ENCODE data around the gene NFIX. TPM values are rescaled to one million over a fixed set of nuclear protein-coding genes. Genes with fewer than 3 reads are reported as not detected.

Gene NFIX
- total and polyA plus RNA-seq, 2 experiments from 2014 or later = 0.06 to 0.14 TPM

DNA sequence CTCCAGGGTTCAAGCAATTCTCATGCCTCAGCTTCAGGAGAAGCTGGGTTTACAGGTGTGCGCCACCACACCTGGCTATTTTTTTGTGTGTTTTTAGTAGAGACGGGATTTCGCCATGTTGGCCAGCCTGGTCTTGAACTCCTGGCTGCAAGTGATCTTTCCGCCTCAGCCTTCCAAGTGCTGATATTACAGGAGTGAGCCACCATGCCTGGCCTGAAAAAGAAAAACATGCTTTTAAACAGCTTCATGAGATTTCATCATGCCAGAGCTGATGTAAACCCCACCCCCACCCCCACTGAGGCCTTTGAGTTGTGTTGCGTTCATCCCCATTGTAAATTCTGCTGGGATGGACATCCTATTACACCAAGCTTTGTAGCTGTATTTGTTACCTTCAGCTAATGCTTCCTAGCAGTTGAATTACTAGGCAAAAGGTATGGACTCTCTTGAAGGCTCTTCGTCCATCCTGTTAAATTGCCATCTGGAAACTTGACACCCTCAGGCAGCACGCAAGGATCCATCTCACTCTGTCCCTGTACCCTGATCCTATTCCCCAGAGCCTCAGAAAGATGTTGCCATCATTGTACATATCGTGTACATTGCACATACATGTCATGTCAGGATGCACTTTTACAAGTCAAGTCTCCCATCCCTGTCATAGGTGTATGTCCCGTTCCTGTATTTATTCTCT lies 47.3 kb downstream of the NFIX start:
- no peak overlapping the region for H3K4me3 Mint-ChIP-seq
- peaks cover 33% of the 10 kb centered on the region for H3K27me3 ChIP-seq (ENCODE audit: insufficient read depth)
- no peaks in the 10 kb centered on the region for H3K36me3 ChIP-seq (ENCODE audit: insufficient read depth)
- peaks cover 7% of the 10 kb centered on the region for H3K4me1 Mint-ChIP-seq
- no peak overlapping the region for H2AFZ ChIP-seq
- no peak overlapping the region for H3K4me3 ChIP-seq
- H3K27ac Mint-ChIP-seq = no peak overlapping the region
- H3K36me3 Mint-ChIP-seq (ENCODE audit: low read depth) = no peaks in the 10 kb centered on the region
- H3K27me3 Mint-ChIP-seq (ENCODE audit: insufficient read depth, low read depth, poor library complexity) = peaks cover 46% of the 10 kb centered on the region
- no peak for DNase-seq (ENCODE audit: low spot score)
- H3K9me3 Mint-ChIP-seq = no peaks in the 10 kb centered on the region
- H3K9me2 ChIP-seq (ENCODE audit: insufficient read depth) = no peaks in the 10 kb centered on the region
- H4K20me1 ChIP-seq (replicated peaks; ENCODE audit: insufficient read depth) = no peaks in the 10 kb centered on the region
- H3K4me2 ChIP-seq = no peak overlapping the region
- H3F3A ChIP-seq (replicated peaks; ENCODE audit: low read depth) = no peaks in the 10 kb centered on the region
- H3K27ac ChIP-seq (ENCODE audit: low read depth) = no peak overlapping the region
- 0 out of 2 replicates have a peak, but pooled peaks cover 3% of the 10 kb centered on the region for H3K4me1 ChIP-seq (ENCODE audit: insufficient read depth)
- no peak for ATAC-seq
- TF ChIP-seq, protein P1, sequence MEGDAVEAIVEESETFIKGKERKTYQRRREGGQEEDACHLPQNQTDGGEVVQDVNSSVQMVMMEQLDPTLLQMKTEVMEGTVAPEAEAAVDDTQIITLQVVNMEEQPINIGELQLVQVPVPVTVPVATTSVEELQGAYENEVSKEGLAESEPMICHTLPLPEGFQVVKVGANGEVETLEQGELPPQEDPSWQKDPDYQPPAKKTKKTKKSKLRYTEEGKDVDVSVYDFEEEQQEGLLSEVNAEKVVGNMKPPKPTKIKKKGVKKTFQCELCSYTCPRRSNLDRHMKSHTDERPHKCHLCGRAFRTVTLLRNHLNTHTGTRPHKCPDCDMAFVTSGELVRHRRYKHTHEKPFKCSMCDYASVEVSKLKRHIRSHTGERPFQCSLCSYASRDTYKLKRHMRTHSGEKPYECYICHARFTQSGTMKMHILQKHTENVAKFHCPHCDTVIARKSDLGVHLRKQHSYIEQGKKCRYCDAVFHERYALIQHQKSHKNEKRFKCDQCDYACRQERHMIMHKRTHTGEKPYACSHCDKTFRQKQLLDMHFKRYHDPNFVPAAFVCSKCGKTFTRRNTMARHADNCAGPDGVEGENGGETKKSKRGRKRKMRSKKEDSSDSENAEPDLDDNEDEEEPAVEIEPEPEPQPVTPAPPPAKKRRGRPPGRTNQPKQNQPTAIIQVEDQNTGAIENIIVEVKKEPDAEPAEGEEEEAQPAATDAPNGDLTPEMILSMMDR (conservative IDR thresholded peaks at IDR 0.05; ENCODE audit: low read depth in 2 of 2) = no peak
- TF ChIP-seq, protein P2, sequence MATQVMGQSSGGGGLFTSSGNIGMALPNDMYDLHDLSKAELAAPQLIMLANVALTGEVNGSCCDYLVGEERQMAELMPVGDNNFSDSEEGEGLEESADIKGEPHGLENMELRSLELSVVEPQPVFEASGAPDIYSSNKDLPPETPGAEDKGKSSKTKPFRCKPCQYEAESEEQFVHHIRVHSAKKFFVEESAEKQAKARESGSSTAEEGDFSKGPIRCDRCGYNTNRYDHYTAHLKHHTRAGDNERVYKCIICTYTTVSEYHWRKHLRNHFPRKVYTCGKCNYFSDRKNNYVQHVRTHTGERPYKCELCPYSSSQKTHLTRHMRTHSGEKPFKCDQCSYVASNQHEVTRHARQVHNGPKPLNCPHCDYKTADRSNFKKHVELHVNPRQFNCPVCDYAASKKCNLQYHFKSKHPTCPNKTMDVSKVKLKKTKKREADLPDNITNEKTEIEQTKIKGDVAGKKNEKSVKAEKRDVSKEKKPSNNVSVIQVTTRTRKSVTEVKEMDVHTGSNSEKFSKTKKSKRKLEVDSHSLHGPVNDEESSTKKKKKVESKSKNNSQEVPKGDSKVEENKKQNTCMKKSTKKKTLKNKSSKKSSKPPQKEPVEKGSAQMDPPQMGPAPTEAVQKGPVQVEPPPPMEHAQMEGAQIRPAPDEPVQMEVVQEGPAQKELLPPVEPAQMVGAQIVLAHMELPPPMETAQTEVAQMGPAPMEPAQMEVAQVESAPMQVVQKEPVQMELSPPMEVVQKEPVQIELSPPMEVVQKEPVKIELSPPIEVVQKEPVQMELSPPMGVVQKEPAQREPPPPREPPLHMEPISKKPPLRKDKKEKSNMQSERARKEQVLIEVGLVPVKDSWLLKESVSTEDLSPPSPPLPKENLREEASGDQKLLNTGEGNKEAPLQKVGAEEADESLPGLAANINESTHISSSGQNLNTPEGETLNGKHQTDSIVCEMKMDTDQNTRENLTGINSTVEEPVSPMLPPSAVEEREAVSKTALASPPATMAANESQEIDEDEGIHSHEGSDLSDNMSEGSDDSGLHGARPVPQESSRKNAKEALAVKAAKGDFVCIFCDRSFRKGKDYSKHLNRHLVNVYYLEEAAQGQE (IDR thresholded peaks at IDR 0.05; ENCODE audit: unreplicated experiment) = no peak
- no peaks in the 10 kb centered on the region for H3K79me2 ChIP-seq (replicated peaks; ENCODE audit: insufficient read depth)

- peaks cover 7% of the 10 kb centered on the region for H3K4me1 Mint-ChIP-seq
- no peaks in the 10 kb centered on the region for H4K20me1 ChIP-seq (replicated peaks; ENCODE audit: insufficient read depth)
- no peaks in the 10 kb centered on the region for H3K36me3 ChIP-seq (ENCODE audit: insufficient read depth)
- TF ChIP-seq ZNF331 (CRISPR knock-in tag; IDR thresholded peaks at IDR 0.05; ENCODE audit: low read depth) = no peak
- H3K9me2 ChIP-seq (ENCODE audit: insufficient read depth) = no peaks in the 10 kb centered on the region
- ATAC-seq (no peak), DNase-seq (ENCODE audit: low spot score) (no peak)
- no peak overlapping the region for H2AFZ ChIP-seq
- no peaks in the 10 kb centered on the region for H3K36me3 Mint-ChIP-seq (ENCODE audit: low read depth)
- H3K4me3 ChIP-seq = no peak overlapping the region
- H3K4me1 ChIP-seq (ENCODE audit: insufficient read depth) = 0 out of 2 replicates have a peak, but pooled peaks cover 3% of the 10 kb centered on the region
- no peaks in the 10 kb centered on the region for H3F3A ChIP-seq (replicated peaks; ENCODE audit: low read depth)
- H3K27ac Mint-ChIP-seq = no peak overlapping the region
- no peak overlapping the region for H3K4me2 ChIP-seq
- H3K79me2 ChIP-seq (replicated peaks; ENCODE audit: insufficient read depth) = no peaks in the 10 kb centered on the region
- no peak overlapping the region for H3K4me3 Mint-ChIP-seq
- peaks cover 52% of the 10 kb centered on the region for H3K27me3 Mint-ChIP-seq (ENCODE audit: insufficient read depth, low read depth, poor library complexity)
- H3K9me3 Mint-ChIP-seq = no peaks in the 10 kb centered on the region
- no peak overlapping the region for H3K27ac ChIP-seq (ENCODE audit: low read depth)
- peaks cover 33% of the 10 kb centered on the region for H3K27me3 ChIP-seq (ENCODE audit: insufficient read depth)
Observed at GRCh38 chr19:13043285-13043684, 48.0 kb downstream of the NFIX start.

Measured in GM23338 (cell line).